ENCODE results near the gene PRKCD.

- TF ChIP-seq CTCF (conservative IDR thresholded peaks at IDR 0.05) (no peak), EZH2 (IDR thresholded peaks at IDR 0.05; ENCODE audit: low read depth) (no peak)
Measured at GRCh38 chr3:53151465-53151864, 9.5 kb upstream of the PRKCD start.
